T-helper 9 cell (primary cell): ENCODE measurements around the gene PIM3.

Experiments used
- DNase-seq: peaks from one replicate; pipeline ENCODE4 v3.0.0-alpha.2; 2020

The PIM3 gene

GRCh38 chr22:49991907-49992533, 31.4 kb downstream of the PIM3 start:
- no peak for DNase-seq

DNA sequence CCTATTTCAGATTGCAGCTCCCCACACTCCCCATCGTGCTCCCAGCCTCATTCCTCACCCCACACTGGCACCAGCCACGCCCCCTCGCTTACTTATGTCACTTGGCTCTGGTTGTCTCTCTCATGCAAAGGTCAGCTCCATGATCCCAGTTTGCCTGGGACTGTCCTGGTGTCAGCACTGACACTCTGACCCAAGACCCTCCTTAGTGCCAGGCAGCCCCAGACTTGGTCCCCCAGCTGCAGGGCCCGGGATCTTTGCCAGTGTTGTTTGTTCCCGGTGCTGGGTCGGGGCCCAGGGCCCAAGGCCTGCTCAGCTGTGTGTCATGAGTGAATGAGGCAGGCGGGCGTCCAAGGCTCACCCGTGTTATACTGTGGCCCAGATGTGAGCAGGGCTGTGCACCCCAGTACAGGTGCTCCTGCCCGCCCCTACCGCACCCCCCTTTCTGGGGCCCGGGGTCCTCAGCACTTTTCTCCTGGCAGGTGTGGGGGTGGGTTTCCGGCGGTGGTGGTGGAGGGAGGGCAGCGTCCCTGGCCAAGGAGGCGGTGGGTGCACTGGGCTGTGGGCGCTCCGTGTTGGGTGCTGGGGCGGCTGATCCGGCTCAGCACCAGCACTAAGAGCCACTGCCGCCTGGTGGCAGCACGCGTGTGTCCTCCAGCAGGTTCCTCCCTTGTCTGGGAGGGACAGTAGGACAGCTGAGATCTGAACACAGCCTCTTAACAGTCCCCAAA, 32.5 kb downstream of the PIM3 start:
- peak; percentile 52 for DNase-seq

- DNase-seq: no peak
Observed at GRCh38 chr22:49993649-49994360, 33.2 kb downstream of the PIM3 start.

GRCh38 chr22:49994361-49995040, 33.9 kb downstream of the PIM3 start:
- DNase-seq: no peak

DNA sequence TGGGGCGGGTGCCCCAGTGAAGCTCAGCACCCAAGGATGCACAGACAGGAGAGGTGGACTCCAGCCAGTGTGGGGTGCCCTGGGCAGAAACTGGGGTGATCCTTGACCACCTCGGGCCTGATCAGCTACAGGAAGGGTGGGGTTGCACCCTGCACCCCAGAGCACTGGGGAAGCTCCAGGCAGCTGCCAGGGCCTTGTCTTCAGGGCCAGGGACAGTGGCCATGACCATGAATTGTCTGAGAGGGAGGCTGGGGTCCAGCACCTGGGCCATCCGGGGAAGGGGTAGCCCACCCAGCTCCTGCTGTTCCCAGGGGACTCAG, 34.4 kb downstream of the PIM3 start:
- DNase-seq: no peak

GRCh38 chr22:49995361-49996118, 35.0 kb downstream of the PIM3 start:
- no peak for DNase-seq

- no peak for DNase-seq
Observed at GRCh38 chr22:49996119-49996517, 35.5 kb downstream of the PIM3 start.

- DNase-seq: no peak
Observed at GRCh38 chr22:49996518-49997250, 36.1 kb downstream of the PIM3 start.

- no peak for DNase-seq
Observed at GRCh38 chr22:49997251-49997599, 36.7 kb downstream of the PIM3 start.

- no peak for DNase-seq
Observed at GRCh38 chr22:49997932-49998717, 37.6 kb downstream of the PIM3 start.

GRCh38 chr22:49998718-49999062, 38.1 kb downstream of the PIM3 start:
- DNase-seq: no peak

- DNase-seq: no peak
Observed at GRCh38 chr22:49999063-49999945, 38.7 kb downstream of the PIM3 start.

- no peak for DNase-seq
Observed at GRCh38 chr22:49999946-50000586, 39.5 kb downstream of the PIM3 start.

DNA sequence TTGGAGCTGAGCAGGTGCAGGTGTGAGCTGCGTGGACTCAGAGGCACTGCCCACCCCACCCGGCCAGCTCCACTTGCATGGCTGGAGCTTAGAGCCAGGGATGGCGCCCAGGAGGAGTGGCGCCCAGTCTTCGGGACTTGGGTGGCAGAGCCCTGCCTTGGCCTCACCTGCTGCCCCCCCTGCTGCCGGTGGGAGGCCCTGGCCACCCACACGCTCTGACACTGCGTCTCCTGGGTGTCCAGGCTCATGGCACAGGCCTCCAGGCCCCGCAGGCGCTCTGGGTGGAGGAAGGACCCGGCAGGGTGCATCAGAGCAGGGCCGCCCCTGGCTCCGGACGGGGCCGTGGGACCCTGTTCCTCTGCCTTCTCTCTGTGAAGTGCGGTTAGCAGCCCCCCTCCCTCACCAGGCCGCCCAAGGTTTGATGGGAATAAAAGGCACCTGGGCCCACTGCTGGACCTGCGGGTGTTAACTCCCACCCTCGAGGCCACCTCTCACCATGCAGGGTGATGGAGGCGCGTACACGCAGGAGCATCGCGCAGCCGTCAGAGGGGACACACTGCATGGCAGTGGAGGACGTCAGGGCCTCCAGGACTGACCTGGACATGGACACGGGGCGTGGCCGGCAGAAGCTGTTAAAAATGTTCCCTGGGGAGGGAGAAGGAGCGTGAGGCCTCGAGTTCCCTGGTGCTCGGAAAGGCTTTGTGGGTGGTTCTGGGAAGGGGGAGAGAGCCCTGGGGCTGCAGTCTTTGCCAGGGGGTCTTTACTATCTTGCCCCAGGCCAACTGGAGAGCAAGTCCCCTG, 40.2 kb downstream of the PIM3 start:
- no peak for DNase-seq

DNA sequence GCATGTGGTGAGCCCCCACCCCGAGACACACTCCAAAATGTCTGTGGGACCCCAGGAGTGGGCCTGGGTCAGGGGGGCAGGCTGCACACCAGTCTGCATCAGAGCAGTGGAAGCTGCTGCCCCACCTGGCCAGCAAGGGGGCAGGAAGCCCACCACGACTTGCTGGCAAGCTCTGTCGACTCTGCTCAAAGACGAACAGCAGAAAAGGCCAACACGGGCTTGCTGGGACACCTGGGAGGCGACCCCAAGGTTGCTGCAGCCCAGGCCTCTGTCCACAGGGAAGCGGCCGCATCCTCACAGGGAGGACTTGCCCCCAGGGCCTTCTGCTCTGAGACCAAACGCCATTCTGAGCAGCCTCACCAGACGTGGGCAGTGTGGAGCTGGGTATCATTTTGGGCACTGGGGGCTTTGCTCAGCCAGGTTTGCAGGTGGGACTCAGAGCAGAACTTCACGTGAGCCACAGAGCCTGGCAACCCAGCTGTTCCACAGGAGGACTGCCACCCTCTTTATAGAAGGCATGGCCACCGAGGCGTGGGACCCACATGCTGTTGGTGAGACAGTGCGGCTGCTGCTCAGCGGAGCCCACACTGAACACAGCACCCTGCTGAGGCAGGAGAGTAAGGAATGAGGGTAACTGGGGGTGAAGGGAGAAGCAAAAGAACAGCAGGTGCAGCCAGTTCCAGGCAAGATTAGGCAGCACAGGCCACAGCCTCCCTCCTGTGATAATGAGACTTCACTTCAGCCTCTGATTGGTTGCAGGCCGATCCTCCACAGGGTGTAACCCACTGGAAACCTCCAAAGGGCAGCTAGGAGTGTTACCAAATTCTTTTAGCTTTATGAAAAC, 41.0 kb downstream of the PIM3 start:
- no peak for DNase-seq

GRCh38 chr22:50002791-50003190, 42.2 kb downstream of the PIM3 start:
- DNase-seq: no peak

DNA sequence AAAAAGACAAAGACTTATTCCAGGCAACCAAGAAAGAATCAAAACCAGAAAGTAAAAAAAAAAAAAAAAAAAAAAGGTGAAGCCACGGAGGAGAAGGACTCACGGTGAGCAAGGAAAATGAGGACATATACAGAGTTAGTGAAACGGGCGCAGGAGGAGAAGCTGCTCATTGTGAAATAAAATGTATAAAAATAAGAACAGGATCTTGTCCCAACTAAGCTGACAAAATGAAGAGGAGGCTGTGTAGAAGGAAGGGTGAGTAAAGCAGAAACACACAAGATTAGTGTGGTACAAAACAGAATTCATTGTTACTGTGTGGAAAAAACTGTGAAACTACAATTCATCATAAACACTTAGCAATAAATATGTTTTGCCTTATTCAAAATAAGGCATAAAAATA, 44.3 kb downstream of the PIM3 start:
- DNase-seq: no peak

- DNase-seq: no peak
Observed at GRCh38 chr22:50007057-50007511, 46.5 kb downstream of the PIM3 start.
